Left lung (tissue), 10 donors: ENCODE measurements around the gene SORD. TPM values are rescaled to one million over a fixed set of nuclear protein-coding genes. Genes with fewer than 3 reads are reported as not detected.

Source experiments
- ATAC-seq: fragments of 200-7000 bp; cut with Tn5 transposase; one replicate; pipeline ENCODE4 v1.9.1; 2020; ENCODE audit warnings: moderate library complexity
- DNase-seq, 4 donors: peaks; one replicate each; pipeline ENCODE4 v3.0.0-alpha.2; 2013 to 2020
- H3K27ac ChIP-seq, 2 donors: fragments of 200-600 bp; sonication (generic) in 1 of 2; one replicate each; pipeline versions ENCODE4 v1.5.0 to v1.8.0; 2020 to 2021
- H3K27me3 ChIP-seq, 2 donors: fragments of 200-600 bp; sonication (generic) in 1 of 2; one replicate each; pipeline versions ENCODE4 v1.5.0 to v1.8.0; 2020 to 2021
- H3K36me3 ChIP-seq, 2 donors: fragments of 200-600 bp; sonication (generic) in 1 of 2; one replicate each; pipeline versions ENCODE4 v1.5.0 to v1.8.0; 2020 to 2021
- H3K4me1 ChIP-seq, 2 donors: fragments of 200-600 bp; one replicate each; pipeline ENCODE4 v1.8.0; 2021
- H3K4me3 ChIP-seq, 2 donors: fragments of 200-600 bp; sonication (generic) in 1 of 2; one replicate each; pipeline versions ENCODE4 v1.5.0 to v1.8.0; 2020 to 2021; ENCODE audit warnings: mild to moderate bottlenecking in 1 of 2
- H3K9me3 ChIP-seq, 2 donors: fragments of 200-600 bp; sonication (generic) in 1 of 2; one replicate each; pipeline versions ENCODE4 v1.5.0 to v1.8.0; 2020 to 2021
- intact Hi-C, 2 donors: fragments of 100-400 bp; cut with DNase I; formaldehyde crosslinking; loops; one replicate each; pipeline versions ENCODE4 v1.11.2 to v1.14.2; 2022
- polyA plus RNA-seq, 6 donors: library from polyadenylated mRNA; unstranded; fragments of 120-200 nt; gene quantifications; one replicate each; pipeline ENCODE4 v1.2.1, GENCODE V29; 2013; ENCODE audit not compliant: insufficient read length in 6 of 6
- total RNA-seq, 2 donors: library from RNA; stranded (reverse); fragmentation: NEBNext Ultra II Directional; extraction: Animal tissue kit (Norgen Biotek cat#: 25700); gene quantifications; one replicate each; pipeline ENCODE4 v1.2.1, GENCODE V29; 2021
- TF ChIP-seq, protein P1 (sequence below), 2 donors: fragments of 200-600 bp; sonication (generic) in 1 of 2; IDR thresholded peaks; one replicate each; pipeline versions ENCODE4 v1.5.0 to v1.8.0; 2021; ENCODE audit warnings: antibody characterized with exemption in 2 of 2
- donor health status: DM: no; HTN: yes; CAD: no.
- donor health status: DM: no; HTN: no; CAD: no.

Gene SORD
- total and polyA plus RNA-seq, 8 donors = 13.8 to 34.9 (median 30.2) TPM

DNA sequence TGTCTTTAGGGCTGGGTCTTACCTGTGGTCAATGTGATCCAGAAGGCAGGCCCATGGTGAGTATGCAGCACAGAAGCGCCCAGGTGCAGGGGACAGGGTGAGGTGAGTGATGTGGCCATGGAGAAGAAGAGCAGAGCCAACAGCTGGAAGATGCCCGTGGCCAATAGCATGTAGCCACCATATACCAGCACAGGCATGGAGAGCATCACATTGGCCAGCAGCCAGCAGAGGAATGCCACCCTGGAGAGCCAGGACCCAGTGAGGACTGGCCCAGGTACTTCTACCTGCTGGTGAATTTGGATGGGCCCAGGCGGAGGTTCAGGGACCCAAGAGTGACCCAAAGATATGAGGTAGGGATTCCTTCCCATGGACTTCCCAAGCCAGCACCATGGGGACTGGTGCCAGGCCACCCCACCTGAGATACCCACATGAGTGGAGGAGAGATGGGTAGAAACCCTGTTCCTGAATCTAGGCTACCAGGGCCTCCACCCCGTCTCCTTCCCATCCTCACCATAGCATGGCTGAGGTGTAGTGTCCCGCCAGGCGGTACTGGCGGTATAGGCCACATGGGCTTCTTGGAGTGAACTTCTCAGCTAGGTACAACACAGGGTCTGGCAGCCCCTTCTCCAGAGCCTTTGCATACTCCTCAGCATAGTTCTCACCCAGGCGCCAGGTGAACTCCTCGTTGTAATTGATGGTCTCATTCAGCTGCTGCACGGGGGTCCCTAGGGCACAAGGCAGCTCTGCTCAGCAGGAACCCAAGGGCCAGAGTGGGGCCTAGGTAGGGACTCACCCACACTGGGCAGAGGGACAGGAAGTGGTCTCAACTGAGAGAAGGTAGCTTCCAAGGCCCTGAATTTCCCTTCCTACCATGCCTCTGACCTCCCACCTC, 97.3 kb downstream of the SORD start:
- Histone ChIP-seq H3K27ac (no peak overlapping the region), H3K4me3 (no peak overlapping the region), H3K4me1 (peaks cover 11 to 29% of the 10 kb centered on the region in 2 donors), H3K27me3 (peaks cover 26 to 59% of the 10 kb centered on the region in 2 donors), H3K9me3 (no peaks in the 10 kb centered on the region), H3K36me3 (no peaks in the 10 kb centered on the region)
- TF ChIP-seq, protein P1, sequence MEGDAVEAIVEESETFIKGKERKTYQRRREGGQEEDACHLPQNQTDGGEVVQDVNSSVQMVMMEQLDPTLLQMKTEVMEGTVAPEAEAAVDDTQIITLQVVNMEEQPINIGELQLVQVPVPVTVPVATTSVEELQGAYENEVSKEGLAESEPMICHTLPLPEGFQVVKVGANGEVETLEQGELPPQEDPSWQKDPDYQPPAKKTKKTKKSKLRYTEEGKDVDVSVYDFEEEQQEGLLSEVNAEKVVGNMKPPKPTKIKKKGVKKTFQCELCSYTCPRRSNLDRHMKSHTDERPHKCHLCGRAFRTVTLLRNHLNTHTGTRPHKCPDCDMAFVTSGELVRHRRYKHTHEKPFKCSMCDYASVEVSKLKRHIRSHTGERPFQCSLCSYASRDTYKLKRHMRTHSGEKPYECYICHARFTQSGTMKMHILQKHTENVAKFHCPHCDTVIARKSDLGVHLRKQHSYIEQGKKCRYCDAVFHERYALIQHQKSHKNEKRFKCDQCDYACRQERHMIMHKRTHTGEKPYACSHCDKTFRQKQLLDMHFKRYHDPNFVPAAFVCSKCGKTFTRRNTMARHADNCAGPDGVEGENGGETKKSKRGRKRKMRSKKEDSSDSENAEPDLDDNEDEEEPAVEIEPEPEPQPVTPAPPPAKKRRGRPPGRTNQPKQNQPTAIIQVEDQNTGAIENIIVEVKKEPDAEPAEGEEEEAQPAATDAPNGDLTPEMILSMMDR (IDR thresholded peaks at IDR 0.05) = no peak
- DNase-seq = no peak
- ATAC-seq = no peak
- intact Hi-C loops = no loop called here

DNA sequence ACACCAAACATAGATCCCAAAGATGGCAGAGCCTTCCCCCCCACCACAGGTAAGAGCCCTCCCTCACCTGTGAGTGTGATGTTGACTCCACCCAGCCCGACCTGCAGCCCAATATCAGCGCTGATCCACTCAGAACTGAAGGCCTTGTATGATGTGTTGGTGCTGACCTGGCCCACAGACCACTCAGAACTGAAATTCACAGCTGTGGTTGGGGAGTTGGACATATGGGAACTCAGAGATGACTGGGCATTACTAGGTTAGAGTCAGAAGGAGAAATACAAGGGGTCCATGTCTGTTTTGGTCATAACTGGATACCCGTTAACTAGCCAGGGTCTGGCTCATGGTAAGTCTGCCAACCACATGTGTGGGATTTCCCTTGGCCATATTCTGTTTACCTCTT, 98.0 kb downstream of the SORD start:
- intact Hi-C loops = no loop called here
- H3K36me3 ChIP-seq = no peaks in the 10 kb centered on the region
- peak in 1 of 4 donors; percentile 28 for DNase-seq
- H3K27me3 ChIP-seq = peaks cover 20 to 57% of the 10 kb centered on the region in 2 donors
- H3K27ac ChIP-seq = no peak overlapping the region
- peaks cover 11 to 29% of the 10 kb centered on the region in 2 donors for H3K4me1 ChIP-seq
- no peak for ATAC-seq
- TF ChIP-seq, protein P1 (IDR thresholded peaks at IDR 0.05) = no peak
- H3K4me3 ChIP-seq = no peak overlapping the region
- H3K9me3 ChIP-seq = no peaks in the 10 kb centered on the region

DNA sequence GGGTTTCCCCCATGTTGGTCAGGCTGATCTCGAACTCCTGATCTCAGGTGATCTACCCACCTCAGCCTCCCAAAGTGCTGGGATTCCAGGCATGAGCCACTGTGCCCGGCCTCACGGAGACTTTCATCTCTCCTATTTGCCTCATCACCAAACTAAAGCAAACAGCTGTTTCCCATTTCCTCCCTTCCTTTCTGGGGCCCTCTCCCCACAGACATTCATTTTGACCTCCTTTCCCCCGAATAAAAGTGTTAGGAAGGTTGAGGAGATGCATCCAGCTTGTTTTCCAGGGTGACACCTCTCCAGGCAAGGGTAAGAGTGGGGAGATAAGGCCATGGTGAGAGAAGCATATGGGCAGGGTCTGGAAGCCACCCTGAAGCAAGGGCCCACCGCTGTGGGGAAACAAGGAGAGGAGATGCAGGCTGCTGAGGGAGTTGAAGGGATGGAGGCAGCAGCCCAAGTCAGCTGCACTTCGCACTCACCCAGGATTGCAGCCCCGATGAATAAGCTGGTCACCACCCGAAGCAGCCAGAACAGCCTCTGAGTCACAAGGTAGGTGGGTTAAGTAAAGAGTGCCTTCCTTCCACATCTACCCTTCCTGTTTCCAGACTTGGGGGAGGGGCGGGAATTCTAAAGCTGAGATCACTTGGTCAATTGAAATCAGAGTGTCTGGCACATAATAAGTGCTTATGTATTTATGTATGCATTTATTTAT, 98.9 kb downstream of the SORD start:
- peaks cover 6 to 21% of the 10 kb centered on the region in 2 donors for H3K4me1 ChIP-seq
- intact Hi-C loops = no loop called here
- no peak for DNase-seq
- H3K27me3 ChIP-seq = peaks cover 11 to 51% of the 10 kb centered on the region in 2 donors
- H3K4me3 ChIP-seq = no peak overlapping the region
- no peaks in the 10 kb centered on the region for H3K9me3 ChIP-seq
- H3K36me3 ChIP-seq = no peaks in the 10 kb centered on the region
- H3K27ac ChIP-seq = no peak overlapping the region
- TF ChIP-seq, protein P1 (IDR thresholded peaks at IDR 0.05) = no peak
- peak; percentile 7 for ATAC-seq

DNA sequence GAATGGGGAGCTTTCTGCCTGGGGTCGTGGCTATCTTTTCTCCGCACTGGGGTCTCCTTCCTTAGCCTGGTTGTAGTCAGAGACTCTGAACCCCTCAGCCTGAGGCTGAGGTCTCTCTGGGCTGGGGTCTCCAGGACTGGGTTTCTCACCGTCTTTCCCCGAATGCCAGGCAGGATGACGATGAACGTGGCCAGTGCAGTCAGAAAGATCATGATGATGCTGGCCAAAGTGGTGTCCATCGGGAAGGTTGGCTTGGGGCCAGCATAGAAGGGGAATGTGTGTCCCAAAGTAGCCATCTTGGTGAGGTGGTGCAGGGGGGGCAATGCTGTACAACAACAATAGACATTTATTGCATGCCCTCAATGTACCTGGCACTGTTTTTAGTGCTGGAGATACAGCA, 99.7 kb downstream of the SORD start:
- Histone ChIP-seq H3K9me3 (no peaks in the 10 kb centered on the region), H3K27me3 (peaks cover 3 to 50% of the 10 kb centered on the region in 2 donors), H3K36me3 (no peaks in the 10 kb centered on the region), H3K4me1 (peaks cover 2 to 12% of the 10 kb centered on the region in 2 donors), H3K27ac (no peak overlapping the region), H3K4me3 (no peak overlapping the region)
- ATAC-seq = no peak
- DNase-seq = no peak
- intact Hi-C loops = no loop called here
- TF ChIP-seq, protein P1 (IDR thresholded peaks at IDR 0.05) = no peak

DNA sequence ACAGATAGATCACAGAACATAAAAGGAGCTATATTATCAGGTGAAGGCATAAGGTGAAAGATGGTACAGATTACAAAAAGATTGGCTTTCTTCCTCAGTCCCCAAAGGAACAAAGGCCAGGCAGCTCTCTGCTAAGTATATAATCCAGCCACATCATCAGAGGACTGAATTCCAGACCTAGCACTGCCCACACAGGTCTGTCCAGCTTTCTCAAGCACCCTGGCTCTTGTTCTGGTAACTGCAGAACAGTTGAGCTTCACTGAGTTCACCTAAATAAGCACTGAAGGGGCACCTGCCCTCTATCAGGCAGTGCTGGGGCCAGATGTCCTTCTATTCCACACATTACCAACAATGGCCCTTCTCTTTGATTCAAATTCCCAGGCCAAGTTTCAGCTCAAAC, 100.4 kb downstream of the SORD start:
- Histone ChIP-seq H3K36me3 (no peaks in the 10 kb centered on the region), H3K27me3 (peaks cover 3 to 51% of the 10 kb centered on the region in 2 donors), H3K9me3 (no peaks in the 10 kb centered on the region), H3K4me3 (no peak overlapping the region), H3K4me1 (peaks cover 0 to 6% of the 10 kb centered on the region in 2 donors), H3K27ac (no peak overlapping the region)
- TF ChIP-seq, protein P1 (IDR thresholded peaks at IDR 0.05) = no peak
- ATAC-seq (peak; percentile 75), DNase-seq (peak in 1 of 4 donors; percentile 47)
- intact Hi-C loops = no loop called here
